Measurements from ENCODE around the gene STYXL1. TPM values are rescaled to one million over a fixed set of nuclear protein-coding genes. Genes with fewer than 3 reads are reported as not detected.

Gene STYXL1
- total RNA-seq, 2 donors from 2014 or later, result 31.0 to 31.1 TPM

DNA sequence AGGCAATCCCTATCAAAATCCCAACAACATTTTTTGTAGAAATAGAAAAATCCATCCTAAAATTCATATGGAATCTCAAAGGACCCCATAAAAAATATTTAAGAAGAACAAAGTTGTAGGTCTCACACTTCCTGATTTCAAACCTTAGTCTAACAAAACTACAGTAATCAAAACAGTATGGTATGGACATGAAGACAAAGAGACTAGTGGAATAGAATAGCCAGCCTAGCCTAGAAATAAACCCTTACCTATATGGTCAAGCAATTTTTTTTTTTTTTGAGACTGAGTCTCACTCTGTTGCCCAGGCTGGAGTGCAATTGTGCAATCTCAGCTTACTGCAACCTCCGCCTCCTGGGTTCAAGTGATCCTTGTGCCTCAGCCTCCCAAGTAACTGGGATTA is 49.8 kb downstream of the STYXL1 start:
- Mint-ChIP-seq H3K27me3 (no peaks in the 10 kb centered on the region), H3K9me3 (no peaks in the 10 kb centered on the region), H3K36me3 (ENCODE audit: low read depth) (peaks cover 47% of the 10 kb centered on the region), H3K4me3 (no peak overlapping the region), H3K27ac (no peak overlapping the region), H3K4me1 (peaks cover 10% of the 10 kb centered on the region)
- ATAC-seq (replicated peaks), result no peak

DNA sequence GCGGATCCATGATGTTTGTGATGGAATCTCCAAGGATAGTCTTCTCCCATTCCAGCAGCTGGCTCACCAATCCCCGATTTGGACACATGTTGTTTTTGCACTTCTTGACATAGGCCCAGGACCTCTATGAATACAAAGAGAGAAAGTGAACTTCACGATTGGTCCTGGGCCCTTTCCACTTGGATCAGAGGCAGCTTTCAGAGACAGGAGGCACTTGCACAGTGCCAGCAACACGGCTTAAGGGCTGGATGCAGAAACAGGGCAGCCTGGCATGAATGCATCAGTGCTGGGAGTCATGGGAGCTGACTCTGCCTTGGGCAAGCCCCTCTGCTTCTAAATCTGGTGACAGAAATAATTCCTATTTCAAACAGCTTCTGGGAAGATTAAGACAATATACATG is 51.3 kb downstream of the STYXL1 start:
- H3K36me3 Mint-ChIP-seq (ENCODE audit: low read depth), result peaks cover 36% of the 10 kb centered on the region
- peaks cover 10% of the 10 kb centered on the region for H3K4me1 Mint-ChIP-seq
- H3K27me3 Mint-ChIP-seq, result no peaks in the 10 kb centered on the region
- no peak for ATAC-seq (replicated peaks)
- H3K9me3 Mint-ChIP-seq, result no peaks in the 10 kb centered on the region
- no peak overlapping the region for H3K4me3 Mint-ChIP-seq
- no peak overlapping the region for H3K27ac Mint-ChIP-seq

DNA sequence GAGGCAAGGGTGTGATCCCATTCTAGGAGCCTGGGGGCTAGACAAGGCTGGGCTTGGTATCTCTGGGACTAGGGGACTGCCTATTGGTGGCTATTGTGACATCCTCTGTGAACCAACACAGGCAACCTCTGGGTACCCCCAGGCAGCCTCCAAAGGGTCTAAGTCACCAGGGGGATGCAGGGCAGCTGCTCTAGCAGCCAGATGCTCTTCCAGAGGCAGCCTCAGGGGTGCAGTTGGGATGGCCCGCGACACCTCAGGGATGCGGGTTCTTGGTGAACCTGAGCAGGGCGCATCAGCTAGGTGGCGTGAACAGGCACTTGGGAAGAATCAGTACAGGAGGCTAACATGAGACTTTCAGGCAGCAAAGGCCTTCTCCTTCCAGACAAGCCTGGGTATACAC is 51.8 kb downstream of the STYXL1 start:
- Mint-ChIP-seq H3K27ac (no peak overlapping the region), H3K27me3 (no peaks in the 10 kb centered on the region), H3K36me3 (ENCODE audit: low read depth) (peaks cover 36% of the 10 kb centered on the region), H3K4me3 (peak overlapping the region; percentile 76), H3K4me1 (peaks cover 10% of the 10 kb centered on the region), H3K9me3 (no peaks in the 10 kb centered on the region)
- no peak for ATAC-seq (replicated peaks)

DNA sequence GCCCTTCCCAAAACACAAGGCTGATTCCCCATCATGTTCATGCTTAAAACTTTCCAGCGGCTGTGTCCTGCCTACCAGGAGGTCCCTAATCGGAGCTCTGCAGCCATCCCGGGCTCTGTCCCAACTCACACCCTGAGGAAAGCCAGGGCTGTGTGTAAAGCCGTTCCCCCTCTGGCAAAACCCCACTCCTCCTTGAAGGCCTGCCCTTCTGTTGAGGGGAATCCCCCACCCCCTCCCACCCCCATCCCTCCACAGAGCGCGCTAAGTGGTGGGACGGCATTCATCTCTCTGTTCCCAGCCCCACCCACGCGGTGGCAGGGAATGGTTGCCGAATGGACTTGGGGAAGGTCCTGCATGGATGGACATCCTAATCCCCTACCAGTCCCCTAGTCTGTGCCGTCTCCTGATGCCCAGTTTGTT is 52.7 kb downstream of the STYXL1 start:
- H3K27me3 Mint-ChIP-seq, result no peaks in the 10 kb centered on the region
- ATAC-seq (replicated peaks), result no peak
- H3K36me3 Mint-ChIP-seq (ENCODE audit: low read depth), result peaks cover 36% of the 10 kb centered on the region
- H3K27ac Mint-ChIP-seq, result no peak overlapping the region
- H3K4me1 Mint-ChIP-seq, result peaks cover 10% of the 10 kb centered on the region
- H3K9me3 Mint-ChIP-seq, result no peaks in the 10 kb centered on the region
- H3K4me3 Mint-ChIP-seq, result peak overlapping the region; percentile 76

DNA sequence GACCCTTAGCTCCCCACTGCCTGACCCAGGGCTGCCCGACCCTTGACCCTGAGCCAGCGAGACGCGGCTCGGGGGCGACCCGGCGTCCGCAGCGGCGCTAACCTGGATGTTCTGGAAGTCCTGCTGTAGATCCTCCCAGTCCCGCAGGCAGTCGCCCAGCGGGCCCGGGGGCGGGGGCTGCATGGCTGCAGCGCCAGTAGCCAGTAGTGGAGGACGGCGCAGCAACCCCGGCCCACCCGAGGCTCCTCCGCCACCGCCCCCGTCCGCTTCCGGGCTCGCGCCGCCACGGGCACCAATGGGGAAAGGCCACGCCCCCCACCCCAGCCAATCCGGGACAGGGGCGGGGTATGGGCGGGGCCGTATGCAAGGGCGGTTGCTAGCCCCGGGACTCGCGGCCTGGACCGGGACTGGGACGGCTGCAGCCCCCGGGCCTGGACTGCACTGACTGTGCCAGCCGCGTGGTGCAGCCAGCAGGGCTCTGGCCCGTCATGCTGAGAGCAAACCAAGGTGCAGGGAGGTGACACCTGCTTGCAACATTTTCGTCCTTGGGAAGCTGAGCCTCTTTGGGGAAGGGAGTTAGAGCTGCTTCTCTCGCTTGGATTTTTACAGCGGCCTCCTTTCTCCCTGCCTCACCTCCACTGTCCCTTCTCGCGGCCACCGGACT is 53.3 kb downstream of the STYXL1 start, which contains the start of gene TMEM120A:
TSS of gene TMEM120A (minus strand) at position 208 of the 664 bp plus-strand sequence. CDS start at position 183, 25 bp downstream.
- H3K4me3 Mint-ChIP-seq, result peak within 1 kb of the TSS; percentile 76
- H3K27me3 Mint-ChIP-seq, result no peaks in the 10 kb centered on the region
- H3K36me3 Mint-ChIP-seq (ENCODE audit: low read depth), result peaks cover 33% of the 10 kb centered on the region
- peak within 1 kb of the TSS; percentile 36 for H3K27ac Mint-ChIP-seq
- H3K9me3 Mint-ChIP-seq, result no peaks in the 10 kb centered on the region
- peak; percentile 99 for ATAC-seq (replicated peaks)
- H3K4me1 Mint-ChIP-seq, result peaks cover 15% of the 10 kb centered on the region

DNA sequence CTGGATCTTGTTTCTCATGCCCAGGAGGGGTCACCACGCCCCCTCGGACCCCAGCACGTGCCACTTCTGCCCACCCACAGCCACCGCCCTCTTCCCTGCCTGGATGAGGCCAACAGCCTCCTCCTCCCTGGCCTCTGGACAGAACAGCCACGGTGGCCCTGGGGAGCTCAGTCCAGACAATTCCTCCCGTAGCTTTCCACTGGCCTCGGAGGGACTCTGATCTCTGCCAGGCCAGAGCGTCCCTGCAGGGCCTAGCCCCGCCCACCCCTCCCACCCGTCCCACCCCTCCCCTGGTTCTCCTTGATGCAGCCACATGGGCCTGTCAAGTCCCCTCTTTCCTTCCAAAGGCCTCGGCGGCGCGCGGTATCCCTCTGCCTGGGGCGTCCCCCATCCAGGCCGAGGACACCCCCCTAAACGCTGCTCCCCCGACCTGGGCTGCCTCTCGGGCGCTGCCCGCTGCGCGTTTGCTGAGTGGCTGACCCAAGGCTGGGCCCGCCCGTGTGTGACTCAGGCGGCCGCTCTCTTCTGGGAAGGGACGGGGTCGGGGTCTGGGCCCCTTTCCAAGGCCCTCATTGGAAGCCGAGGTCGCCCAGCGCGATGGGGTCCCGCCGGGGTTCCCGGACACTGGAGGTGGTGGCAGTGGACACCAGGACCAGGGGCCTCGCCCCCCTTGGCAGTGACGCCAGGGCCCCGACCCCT is 54.0 kb downstream of the STYXL1 start:
- Mint-ChIP-seq H3K36me3 (ENCODE audit: low read depth) (peaks cover 26% of the 10 kb centered on the region), H3K9me3 (no peaks in the 10 kb centered on the region), H3K4me1 (peaks cover 16% of the 10 kb centered on the region), H3K27me3 (no peaks in the 10 kb centered on the region), H3K4me3 (peak overlapping the region; percentile 76), H3K27ac (peak overlapping the region; percentile 36)
- peak; percentile 29 for ATAC-seq (replicated peaks)

DNA sequence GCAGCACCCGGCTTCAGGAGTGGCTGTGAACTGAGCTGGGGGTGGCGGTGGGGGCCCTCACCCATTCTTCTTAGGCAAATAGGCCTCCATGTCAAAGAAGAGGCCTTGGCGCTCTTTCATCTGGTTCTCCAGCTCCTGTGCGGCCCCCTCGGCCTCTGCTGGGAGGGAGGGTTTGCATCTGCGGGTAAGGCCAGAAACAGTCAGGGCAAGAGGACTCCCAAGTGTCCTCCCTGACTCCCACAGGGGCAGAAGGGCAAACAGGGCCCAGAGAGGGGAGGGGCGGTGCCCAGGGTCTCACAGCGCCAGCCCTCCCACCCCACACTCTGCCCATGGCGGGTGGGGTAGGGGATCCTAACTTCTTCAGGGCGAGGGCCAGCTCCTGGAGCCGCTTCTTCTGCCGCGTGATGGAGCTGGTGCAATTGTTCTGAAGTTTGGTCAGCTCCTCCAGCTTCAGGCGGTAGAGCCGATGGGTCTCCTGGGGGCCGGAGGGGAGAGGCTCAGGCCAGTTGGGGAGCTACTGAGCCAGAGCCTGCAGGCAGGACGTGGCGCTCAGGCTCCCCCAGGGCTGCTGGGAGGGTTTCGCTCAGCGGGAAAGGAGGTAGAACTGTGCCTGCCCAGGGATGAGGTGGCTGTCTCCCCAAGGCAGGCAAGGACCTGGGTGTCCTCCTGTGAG is 55.6 kb downstream of the STYXL1 start:
- peaks cover 18% of the 10 kb centered on the region for H3K36me3 Mint-ChIP-seq (ENCODE audit: low read depth)
- H3K9me3 Mint-ChIP-seq, result no peaks in the 10 kb centered on the region
- H3K27ac Mint-ChIP-seq, result no peak overlapping the region
- no peaks in the 10 kb centered on the region for H3K27me3 Mint-ChIP-seq
- no peak overlapping the region for H3K4me3 Mint-ChIP-seq
- peaks cover 11% of the 10 kb centered on the region for H3K4me1 Mint-ChIP-seq
- ATAC-seq (replicated peaks), result no peak

DNA sequence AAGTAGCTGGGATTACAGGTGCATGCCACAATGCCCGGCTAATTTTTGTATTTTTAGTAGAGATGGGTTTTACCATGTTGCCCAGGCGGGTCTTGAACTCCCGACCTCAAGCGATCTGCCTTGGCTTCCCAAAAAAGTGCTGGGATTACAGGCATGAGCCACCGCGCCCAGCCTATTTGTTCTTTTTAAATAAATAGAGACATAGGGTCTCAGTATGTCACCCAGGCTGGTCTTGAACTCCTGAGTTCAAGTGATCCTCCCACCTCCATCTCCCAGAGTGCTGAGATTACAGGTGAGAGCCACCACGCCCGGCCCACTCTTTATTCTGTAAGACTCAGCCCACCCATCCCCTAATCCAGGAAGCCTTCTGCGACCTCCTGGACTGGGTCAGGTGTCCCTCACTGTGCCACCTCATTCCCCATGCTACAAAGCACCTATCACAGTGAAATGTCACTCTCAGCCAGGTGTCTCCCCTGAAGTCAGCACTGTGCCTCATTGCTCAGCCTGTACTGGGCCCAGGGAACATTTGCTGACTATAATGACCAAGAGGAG is 56.2 kb downstream of the STYXL1 start:
- H3K4me1 Mint-ChIP-seq, result peaks cover 7% of the 10 kb centered on the region
- H3K9me3 Mint-ChIP-seq, result no peaks in the 10 kb centered on the region

DNA sequence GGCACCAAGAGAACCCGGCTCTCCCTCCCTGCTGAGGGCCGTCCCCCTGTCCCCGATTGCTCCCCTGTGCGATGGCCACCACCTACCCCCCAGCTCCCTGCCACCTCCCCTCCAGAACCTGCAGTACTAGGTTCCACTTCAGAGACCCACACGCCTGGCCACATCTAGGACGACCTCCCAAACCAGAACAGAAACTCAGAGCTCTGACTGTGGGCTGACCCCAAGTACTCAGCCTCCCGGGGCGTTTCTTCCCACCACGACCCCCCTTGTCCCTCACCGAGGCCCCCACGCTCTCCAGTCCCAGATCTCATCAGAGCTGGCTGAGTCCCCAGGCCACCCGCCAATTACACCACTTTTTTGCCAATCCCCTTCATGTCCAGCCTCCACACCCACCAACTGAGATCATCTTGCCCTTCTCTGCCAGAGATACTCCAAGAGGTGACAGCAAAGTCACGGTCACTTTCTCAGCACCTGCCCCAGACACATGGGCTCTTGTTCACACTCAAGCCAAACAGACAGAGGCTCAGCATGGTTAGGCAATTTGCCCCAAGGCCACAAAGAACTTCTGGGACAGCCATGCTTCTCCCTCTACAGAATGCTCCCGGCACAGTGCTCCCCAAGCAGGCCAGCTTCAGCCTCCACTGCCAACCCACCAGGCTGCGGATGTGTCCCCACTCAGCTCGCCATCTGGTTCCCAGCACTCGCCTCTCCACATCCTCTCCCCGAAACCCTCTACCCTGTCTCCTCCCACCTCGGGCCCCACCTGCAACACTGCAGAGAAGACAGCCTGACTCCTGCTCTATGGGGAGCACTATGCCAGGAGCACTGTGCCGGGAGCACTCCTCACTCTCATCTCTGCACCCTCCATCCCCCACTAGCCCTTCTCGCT is 58.1 kb downstream of the STYXL1 start:
- H3K4me1 Mint-ChIP-seq, result peaks cover 6% of the 10 kb centered on the region
- ATAC-seq (replicated peaks), result no peak
- no peak overlapping the region for H3K4me3 Mint-ChIP-seq
- peak overlapping the region; percentile 53 for H3K27ac Mint-ChIP-seq
- H3K9me3 Mint-ChIP-seq, result no peaks in the 10 kb centered on the region
- peaks cover 11% of the 10 kb centered on the region for H3K36me3 Mint-ChIP-seq (ENCODE audit: low read depth)
- H3K27me3 Mint-ChIP-seq, result no peaks in the 10 kb centered on the region

More for the DNA sequence above, 56.2 kb downstream of the STYXL1 start:
- H3K36me3 Mint-ChIP-seq (ENCODE audit: low read depth), result peaks cover 18% of the 10 kb centered on the region
- no peak overlapping the region for H3K27ac Mint-ChIP-seq
- H3K4me3 Mint-ChIP-seq, result no peak overlapping the region
- ATAC-seq (replicated peaks), result no peak
- no peaks in the 10 kb centered on the region for H3K27me3 Mint-ChIP-seq

DNA sequence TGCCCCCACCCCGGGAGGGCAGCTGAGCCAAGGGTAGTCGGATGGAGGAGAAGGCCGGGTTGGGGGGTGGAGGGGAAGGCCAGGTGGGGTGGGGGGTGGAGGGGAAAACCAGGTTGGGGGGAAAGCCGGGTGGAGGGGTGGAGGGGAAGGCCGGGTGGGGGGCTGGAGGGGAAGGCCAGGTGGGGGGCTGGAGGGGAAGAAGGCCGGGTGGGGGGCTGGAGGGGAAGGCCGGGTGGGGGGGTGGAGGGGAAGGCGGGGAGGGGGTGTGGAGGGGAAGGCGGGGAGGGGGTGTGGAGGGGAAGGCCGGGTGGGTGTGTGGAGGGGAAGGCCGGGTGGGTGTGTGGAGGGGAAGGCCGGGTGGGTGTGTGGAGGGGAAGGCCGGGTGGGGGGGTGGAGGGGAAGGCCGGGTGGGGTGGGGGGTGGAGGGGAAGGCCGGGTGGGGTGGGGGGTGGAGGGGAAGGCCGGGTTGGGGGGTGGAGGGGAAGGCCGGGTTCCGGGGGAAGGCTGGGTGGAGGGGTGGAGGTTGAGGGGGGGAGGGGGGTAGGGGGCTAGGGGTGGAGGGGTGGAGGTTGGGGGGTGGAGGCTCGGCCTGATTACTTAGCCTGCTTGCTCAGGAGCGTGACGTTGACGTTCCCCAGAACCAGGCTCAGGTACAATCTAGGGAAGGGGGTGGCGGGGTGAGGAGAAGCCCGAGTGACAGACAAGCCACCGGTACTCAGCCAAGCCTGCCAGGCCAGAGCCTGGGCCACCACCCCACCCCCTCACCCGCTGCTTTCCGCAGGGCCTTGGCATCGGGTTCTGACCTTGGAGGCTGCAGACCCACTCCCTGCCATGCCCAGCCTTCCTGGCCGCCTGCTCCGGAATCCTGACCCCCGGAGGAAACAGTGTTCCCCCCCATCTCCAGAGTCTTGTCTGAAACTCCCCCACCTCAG is 59.0 kb downstream of the STYXL1 start:
- Mint-ChIP-seq H3K9me3 (no peaks in the 10 kb centered on the region), H3K4me1 (peaks cover 6% of the 10 kb centered on the region), H3K27ac (no peak overlapping the region), H3K27me3 (no peaks in the 10 kb centered on the region), H3K4me3 (no peak overlapping the region), H3K36me3 (ENCODE audit: low read depth) (peaks cover 11% of the 10 kb centered on the region)
- no peak for ATAC-seq (replicated peaks)

DNA sequence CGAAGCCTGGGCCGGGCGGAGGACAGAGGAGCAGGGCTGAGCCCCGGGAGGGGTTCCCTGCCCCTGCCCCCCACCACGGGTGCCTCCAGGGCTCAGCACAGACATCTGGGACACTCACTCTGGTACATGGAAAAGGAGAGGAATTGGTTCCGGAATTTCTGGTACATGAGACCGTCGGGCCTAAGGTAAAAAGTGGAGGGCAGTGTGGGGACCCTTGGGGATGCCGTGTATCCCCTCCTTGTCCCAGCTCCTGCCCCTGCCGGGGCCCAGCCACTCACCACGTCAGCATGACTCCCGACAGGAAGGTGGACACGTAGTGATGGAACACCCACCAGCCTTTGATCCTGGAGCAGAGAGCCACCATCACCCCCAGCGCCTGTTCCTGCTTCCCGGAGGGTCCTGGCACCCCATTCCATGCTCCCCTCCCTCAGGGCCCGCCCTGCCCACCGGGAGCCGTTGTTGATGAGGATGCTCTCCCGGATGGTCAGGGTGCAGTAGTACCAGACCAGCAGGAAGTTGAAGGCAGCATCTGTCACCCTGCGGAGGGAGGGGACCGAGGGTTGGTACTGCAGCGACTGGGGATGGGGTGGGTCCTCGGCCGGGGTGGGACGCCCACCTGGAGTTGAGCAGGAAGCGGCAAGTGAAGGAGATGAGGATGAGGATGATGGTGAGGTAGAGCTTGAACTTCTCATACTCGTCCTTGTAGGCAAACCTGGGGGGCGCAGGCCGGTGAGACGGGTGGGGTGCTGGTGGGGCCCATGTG is 59.8 kb downstream of the STYXL1 start:
- H3K27ac Mint-ChIP-seq, result no peak overlapping the region
- H3K4me3 Mint-ChIP-seq, result no peak overlapping the region
- ATAC-seq (replicated peaks), result no peak
- H3K4me1 Mint-ChIP-seq, result peaks cover 6% of the 10 kb centered on the region
- H3K27me3 Mint-ChIP-seq, result no peaks in the 10 kb centered on the region
- peaks cover 11% of the 10 kb centered on the region for H3K36me3 Mint-ChIP-seq (ENCODE audit: low read depth)
- H3K9me3 Mint-ChIP-seq, result no peaks in the 10 kb centered on the region

DNA sequence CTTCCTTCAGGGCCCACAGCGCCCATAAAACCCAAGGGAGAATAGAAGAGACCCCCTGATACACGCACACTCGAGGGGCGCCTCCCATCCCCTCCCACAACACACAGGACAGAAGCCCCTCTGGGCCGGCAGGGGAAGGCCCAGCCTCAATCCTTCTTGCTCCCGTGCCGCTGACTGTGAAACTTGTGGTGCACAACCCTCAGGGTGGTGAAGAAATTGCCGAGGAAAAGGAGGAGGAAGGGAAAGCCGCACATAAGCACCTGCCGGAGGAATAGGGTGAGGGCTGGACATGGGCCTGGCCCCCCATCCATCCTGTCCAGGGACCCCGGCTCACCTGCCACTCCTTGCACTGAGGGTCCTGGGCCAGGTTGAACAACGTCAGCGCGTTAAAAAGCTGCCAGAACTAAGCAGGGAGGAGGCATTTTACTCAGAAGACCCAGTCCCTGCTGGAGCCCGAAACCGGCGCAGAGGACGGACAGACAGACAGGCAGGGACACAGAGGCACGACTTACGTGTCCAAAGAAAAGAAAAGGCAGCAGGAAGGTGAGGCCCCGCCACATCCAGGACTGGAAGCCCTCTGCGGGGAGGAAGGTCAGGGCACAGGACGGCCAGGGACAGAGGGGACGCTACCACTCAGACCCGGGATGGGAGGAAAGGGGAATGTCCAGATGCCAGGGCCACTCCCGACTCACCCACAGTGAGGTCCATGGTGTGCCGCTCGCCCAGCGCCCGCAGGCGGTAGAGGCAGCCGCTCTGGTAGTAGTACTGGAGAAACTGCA is 60.6 kb downstream of the STYXL1 start:
- peaks cover 11% of the 10 kb centered on the region for H3K36me3 Mint-ChIP-seq (ENCODE audit: low read depth)
- H3K4me3 Mint-ChIP-seq, result no peak overlapping the region
- H3K27ac Mint-ChIP-seq, result peak overlapping the region; percentile 41
- ATAC-seq (replicated peaks), result no peak
- no peaks in the 10 kb centered on the region for H3K9me3 Mint-ChIP-seq
- H3K27me3 Mint-ChIP-seq, result no peaks in the 10 kb centered on the region
- peaks cover 6% of the 10 kb centered on the region for H3K4me1 Mint-ChIP-seq

Measured in activated T-helper 17 cell treated with anti-CD3 and anti-CD28 coated beads, Interleukin-2, amount 50 U/mL, for 72 hours (primary cell).